ENCODE data around the gene ZBTB5. TPM values are rescaled to one million over a fixed set of nuclear protein-coding genes. Genes with fewer than 3 reads are reported as not detected.
"Not testable (repeated sequence)": the region's sequence is repeated elsewhere in the genome, so short reads cannot be mapped to it uniquely, and the experiment has no call there.

The ZBTB5 gene
- total and polyA plus RNA-seq, 9 of the 15 experiments (the other 6 are each of a cell fraction or from before 2014, with no cell fraction given) = 2.3 to 43.2 (median 15.5) TPM

DNA sequence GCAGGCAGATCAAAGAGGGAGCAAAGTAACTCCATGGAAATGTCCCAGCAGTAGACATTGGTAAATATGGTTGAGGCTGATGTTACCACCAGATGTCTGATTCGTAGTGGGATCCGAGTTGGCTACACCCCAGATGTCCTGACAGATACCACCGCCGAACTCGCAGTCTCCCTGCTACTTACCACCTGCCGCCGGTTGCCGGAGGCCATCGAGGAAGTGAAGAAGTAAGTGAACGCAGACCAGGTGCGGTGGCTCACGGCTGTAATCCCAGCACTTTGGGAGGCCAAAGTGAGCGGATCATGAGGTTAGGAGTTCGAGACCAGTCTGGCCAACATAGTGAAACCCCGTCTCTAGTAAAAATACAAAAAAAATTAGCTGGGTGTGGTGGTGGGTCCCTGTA lies 38.8 kb downstream of the ZBTB5 start:
- H3K9me3 ChIP-seq (replicated peaks; ENCODE audit: control insufficient read depth, insufficient read depth, low read depth, low read length); BruUV-seq (replicated peaks); H3K4me2 ChIP-seq (ENCODE audit: insufficient read depth, low read length); H3K27me3 ChIP-seq (ENCODE audit: control insufficient read depth in 2 of 2, insufficient read depth in 2 of 2, low read length in 2 of 2); in situ Hi-C loops (cut with MboI); CTCF ChIA-PET (ENCODE audit: low intra/inter-chr PET ratio); H3K27ac ChIP-seq (ENCODE audit: extremely low read depth, low read depth, low read length); DNase-seq (ENCODE audit: extremely low read depth in 1 of 4, low spot score in 3 of 4); intact Hi-C loops (cut with micrococcal nuclease); H3K4me3 ChIP-seq; H3K9me1 ChIP-seq (ENCODE audit: control insufficient read depth, insufficient read depth, low read length); H2AFZ ChIP-seq (ENCODE audit: low read depth, low read length); ATAC-seq; FAIRE-seq: not testable (repeated sequence)
- Histone ChIP-seq H3K4me1 (replicated peaks in 1 of 2; ENCODE audit: control insufficient read depth in 2 of 2, insufficient read depth in 2 of 2, low read length in 2 of 2) (peaks cover 15 to 36% of the 10 kb centered on the region in 2 experiments), H3K79me2 (ENCODE audit: control insufficient read depth, insufficient read depth, low read length) (peaks cover 39% of the 10 kb centered on the region), H3K9ac (ENCODE audit: insufficient read depth in 1 of 2, low read depth in 2 of 2, low read length in 2 of 2) (0 out of 4 replicates have a peak overlapping the region, but pooled peaks of 1 of the 2 experiments have one; percentile 32), H3K36me3 (ENCODE audit: control insufficient read depth, insufficient read depth, low read length) (peaks cover 80% of the 10 kb centered on the region), H4K20me1 (replicated peaks; ENCODE audit: control insufficient read depth, insufficient read depth, low read length) (peaks cover 14% of the 10 kb centered on the region)
- peak; percentile 2; the same call in 1 of the 2 replicates for TF ChIP-seq RBFOX2 (IDR thresholded peaks at IDR 0.05; ENCODE audit: low read depth, low read length)
- POLR2A ChIA-PET = interaction anchor here (1.0 to 2.2 kb wide), 3 partner anchors 10 to 31 kb away, joined by 3 to 9 read pairs (median 3); no protein-coding TSS in a partner anchor
- WGBS (ENCODE audit: insufficient coverage, low coverage, missing lambda C conversion rate) = 91% methylated on average over 13 of the region's 15 CpGs

DNA sequence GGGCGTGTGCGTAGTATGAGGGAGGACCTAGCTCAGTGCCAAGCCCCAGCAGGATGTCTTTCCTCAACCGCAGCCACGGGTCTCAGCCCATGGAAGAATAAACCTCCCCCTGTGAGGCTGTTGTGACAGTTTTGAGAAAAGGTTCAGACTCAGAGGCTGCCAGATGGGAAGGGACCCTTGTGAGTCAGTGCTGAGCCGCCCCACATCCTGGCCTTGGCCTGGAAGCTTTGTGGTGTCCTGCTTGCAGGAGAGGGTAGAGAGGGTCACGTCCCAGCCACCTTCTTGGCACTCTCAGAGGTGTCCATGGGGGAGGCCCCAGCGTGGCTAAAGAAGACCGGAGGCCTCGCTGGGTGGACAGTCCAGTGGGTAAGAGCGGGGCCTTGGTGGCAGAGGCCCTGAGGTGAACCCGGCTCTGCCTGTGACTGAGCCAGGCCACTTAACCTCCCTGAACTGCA lies 39.9 kb downstream of the ZBTB5 start:
- no TSS peak for BruUV-seq (replicated peaks)
- Histone ChIP-seq H3K36me3 (ENCODE audit: control insufficient read depth, insufficient read depth, low read length) (peaks cover 68% of the 10 kb centered on the region), H2AFZ (ENCODE audit: low read depth, low read length) (no peak overlapping the region), H4K20me1 (replicated peaks; ENCODE audit: control insufficient read depth, insufficient read depth, low read length) (peaks cover 4% of the 10 kb centered on the region), H3K4me3 (no peak overlapping the region), H3K27ac (ENCODE audit: extremely low read depth, low read depth, low read length) (no peak overlapping the region), H3K4me2 (ENCODE audit: insufficient read depth, low read length) (no peak overlapping the region), H3K9ac (ENCODE audit: insufficient read depth in 1 of 2, low read depth in 2 of 2, low read length in 2 of 2) (peak overlapping the region in 1 of 2 experiments; percentile 97; a peak in 2 of 4 replicates), H3K9me1 (ENCODE audit: control insufficient read depth, insufficient read depth, low read length) (no peaks in the 10 kb centered on the region), H3K27me3 (ENCODE audit: control insufficient read depth in 2 of 2, insufficient read depth in 2 of 2, low read length in 2 of 2) (no peaks in the 10 kb centered on the region), H3K9me3 (replicated peaks; ENCODE audit: control insufficient read depth, insufficient read depth, low read depth, low read length) (no peaks in the 10 kb centered on the region), H3K79me2 (ENCODE audit: control insufficient read depth, insufficient read depth, low read length) (peaks cover 39% of the 10 kb centered on the region), H3K4me1 (replicated peaks in 1 of 2; ENCODE audit: control insufficient read depth in 2 of 2, insufficient read depth in 2 of 2, low read length in 2 of 2) (peaks cover 15 to 33% of the 10 kb centered on the region in 2 experiments)
- in situ Hi-C loops (cut with MboI) (no loop called here), intact Hi-C loops (cut with micrococcal nuclease) (no loop called here)
- FAIRE-seq = no peak
- TF ChIP-seq ILF3 (IDR thresholded peaks at IDR 0.05; ENCODE audit: borderline replicate concordance) (no peak), SP1 (CRISPR knock-in tag; IDR thresholded peaks at IDR 0.05) (no peak), LARP7 (IDR thresholded peaks at IDR 0.05) (no peak), KAT7 (CRISPR knock-in tag; IDR thresholded peaks at IDR 0.05; ENCODE audit: borderline replicate concordance) (no peak), FOS (IDR thresholded peaks at IDR 0.05; ENCODE audit: extremely low read depth, insufficient read length) (no peak), ZFX (CRISPR knock-in tag; IDR thresholded peaks at IDR 0.05) (no peak), EHMT2 (IDR thresholded peaks at IDR 0.05) (no peak), KDM2B (CRISPR knock-in tag; IDR thresholded peaks at IDR 0.05) (no peak)
- TF ChIP-seq, protein P1, sequence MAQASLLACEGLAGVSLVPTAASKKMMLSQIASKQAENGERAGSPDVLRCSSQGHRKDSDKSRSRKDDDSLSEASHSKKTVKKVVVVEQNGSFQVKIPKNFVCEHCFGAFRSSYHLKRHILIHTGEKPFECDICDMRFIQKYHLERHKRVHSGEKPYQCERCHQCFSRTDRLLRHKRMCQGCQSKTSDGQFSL (CRISPR knock-in tag; IDR thresholded peaks at IDR 0.05) = no peak
- TF ChIP-seq, protein P1 (tag; IDR thresholded peaks at IDR 0.05) = no peak
- TF ChIP-seq, protein P2, sequence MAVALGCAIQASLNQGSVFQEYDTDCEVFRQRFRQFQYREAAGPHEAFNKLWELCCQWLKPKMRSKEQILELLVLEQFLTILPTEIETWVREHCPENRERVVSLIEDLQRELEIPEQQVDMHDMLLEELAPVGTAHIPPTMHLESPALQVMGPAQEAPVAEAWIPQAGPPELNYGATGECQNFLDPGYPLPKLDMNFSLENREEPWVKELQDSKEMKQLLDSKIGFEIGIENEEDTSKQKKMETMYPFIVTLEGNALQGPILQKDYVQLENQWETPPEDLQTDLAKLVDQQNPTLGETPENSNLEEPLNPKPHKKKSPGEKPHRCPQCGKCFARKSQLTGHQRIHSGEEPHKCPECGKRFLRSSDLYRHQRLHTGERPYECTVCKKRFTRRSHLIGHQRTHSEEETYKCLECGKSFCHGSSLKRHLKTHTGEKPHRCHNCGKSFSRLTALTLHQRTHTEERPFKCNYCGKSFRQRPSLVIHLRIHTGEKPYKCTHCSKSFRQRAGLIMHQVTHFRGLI (CRISPR knock-in tag; IDR thresholded peaks at IDR 0.05) = no peak
- TF ChIP-seq, protein P3, sequence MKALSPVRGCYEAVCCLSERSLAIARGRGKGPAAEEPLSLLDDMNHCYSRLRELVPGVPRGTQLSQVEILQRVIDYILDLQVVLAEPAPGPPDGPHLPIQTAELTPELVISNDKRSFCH (CRISPR knock-in tag; IDR thresholded peaks at IDR 0.05) = no peak
- TF ChIP-seq, protein P3 (tag; IDR thresholded peaks at IDR 0.05) = no peak
- no peak for DNase-seq (ENCODE audit: extremely low read depth in 1 of 4, low spot score in 3 of 4)
- ATAC-seq = no peak
- ChIA-PET CTCF (ENCODE audit: low intra/inter-chr PET ratio) (no interaction called here), POLR2A (interaction anchor here (0.7 to 2.2 kb wide), 5 partner anchors 11 to 24 kb away, joined by 3 to 9 read pairs (median 3); no protein-coding TSS in a partner anchor)
- WGBS (ENCODE audit: insufficient coverage, low coverage, missing lambda C conversion rate) = 91% methylated on average over 11 of the region's 11 CpGs

Data from K562 (cell line).